Activated naive CD4-positive, alpha-beta T cell treated with anti-CD3 and anti-CD28 coated beads, Interleukin-2, amount 10 ng/mL, durations not matched to agents 7 days and 5 days (primary cell): ENCODE data around the gene CNBP.
"Not testable (repeated sequence)": the region's sequence is repeated elsewhere in the genome, so short reads cannot be mapped to it uniquely, and the experiment has no call there.

Source experiments
- CTCF ChIA-PET: fragments of 350-600 bp; sonication (Branson Sonifier 250); formaldehyde crosslinking; loops from one replicate; lab custom pipeline; 2021; ENCODE audit warnings: antibody characterized with exemption; lab: Charles Lee
- DNase-seq: peaks from one replicate; pipeline ENCODE4 v3.0.0-alpha.2; 2020
- H3K27ac Mint-ChIP-seq: one replicate; pipeline ENCODE4 v1.8.0; 2021; ENCODE audit warnings: mild to moderate bottlenecking, moderate library complexity, mixed read lengths
- H3K27me3 Mint-ChIP-seq: one replicate; pipeline ENCODE4 v1.8.0; 2021; ENCODE audit warnings: mild to moderate bottlenecking, mixed read lengths
- H3K36me3 Mint-ChIP-seq: one replicate; pipeline ENCODE4 v1.8.0; 2021; ENCODE audit warnings: mixed read lengths
- H3K4me1 Mint-ChIP-seq: one replicate; pipeline ENCODE4 v1.8.0; 2021; ENCODE audit warnings: mixed read lengths
- H3K4me3 Mint-ChIP-seq: one replicate; pipeline ENCODE4 v1.8.0; 2021; ENCODE audit warnings: mild to moderate bottlenecking, moderate library complexity, mixed read lengths
- H3K9me3 Mint-ChIP-seq: one replicate; pipeline ENCODE4 v1.8.0; 2021; ENCODE audit warnings: mixed read lengths

The CNBP gene

GRCh38 chr3:129180461-129180860, 3.2 kb downstream of the CNBP start:
- Mint-ChIP-seq H3K4me1 (peaks cover 68% of the 10 kb centered on the region), H3K9me3 (no peaks in the 10 kb centered on the region), H3K27me3 (no peaks in the 10 kb centered on the region), H3K27ac (peak overlapping the region; percentile 45), H3K36me3 (peaks cover 63% of the 10 kb centered on the region), H3K4me3 (peak overlapping the region; percentile 95)
- no peak for DNase-seq
- CTCF ChIA-PET = interaction anchor here (6.2 kb wide), 1 partner anchor 65 kb away, joined by 30 read pairs; no protein-coding TSS in a partner anchor

- Mint-ChIP-seq H3K4me3 (no peak overlapping the region), H3K4me1 (peaks cover 84% of the 10 kb centered on the region), H3K9me3 (no peaks in the 10 kb centered on the region), H3K27ac (peak overlapping the region; percentile 0), H3K27me3 (no peaks in the 10 kb centered on the region), H3K36me3 (peaks cover 53% of the 10 kb centered on the region)
- CTCF ChIA-PET = interaction anchor here (1.0 to 1.2 kb wide), 2 partner anchors 12 to 14 kb away, joined by 3 to 5 read pairs; no protein-coding TSS in a partner anchor
- DNase-seq = no peak
Measured at GRCh38 chr3:129176051-129176450, 7.6 kb downstream of the CNBP start.

DNA sequence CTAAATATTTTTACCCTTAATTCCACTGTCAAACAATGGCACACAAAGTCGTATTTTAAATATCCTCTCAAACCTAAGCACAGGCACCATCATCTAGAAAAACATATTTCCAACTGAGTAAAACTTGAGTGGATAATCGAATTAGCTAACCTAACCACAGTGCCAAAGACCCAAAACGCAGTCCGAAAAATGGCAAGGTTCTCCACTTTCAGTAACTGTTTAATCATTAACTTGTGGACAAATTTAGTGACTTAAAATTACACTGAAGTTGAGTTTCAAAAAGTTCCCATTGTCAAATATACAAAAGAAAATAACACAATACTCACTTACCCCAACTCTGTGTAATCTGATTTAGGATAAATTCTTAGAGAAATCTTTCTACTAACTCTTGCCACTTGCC, 10.0 kb downstream of the CNBP start:
- Mint-ChIP-seq H3K36me3 (peaks cover 57% of the 10 kb centered on the region), H3K27me3 (no peaks in the 10 kb centered on the region), H3K4me1 (peaks cover 66% of the 10 kb centered on the region), H3K27ac (peak overlapping the region; percentile 58), H3K9me3 (no peaks in the 10 kb centered on the region), H3K4me3 (no peak overlapping the region)
- DNase-seq = no peak
- CTCF ChIA-PET = interaction anchor here (1.2 to 2.0 kb wide), 2 partner anchors 12 to 72 kb away, joined by 3 to 9 read pairs; no protein-coding TSS in a partner anchor

DNA sequence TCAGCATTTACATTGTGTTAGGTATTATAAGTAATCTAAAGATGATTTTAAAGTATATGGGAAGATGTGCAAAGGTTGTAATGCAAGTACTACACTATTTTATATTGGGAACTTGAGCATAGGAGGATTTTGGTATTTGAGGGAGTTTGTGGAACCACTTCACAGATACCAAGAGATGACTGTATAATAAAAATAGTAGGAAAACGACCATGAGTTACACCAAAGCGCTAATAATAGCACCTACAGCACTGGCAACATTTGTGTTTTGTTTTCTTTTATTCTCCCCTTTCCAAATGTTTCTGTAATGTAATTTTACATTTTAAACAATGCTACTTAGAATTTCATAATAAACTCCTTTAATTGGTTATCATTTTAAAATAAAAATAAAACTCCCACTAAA, 10.5 kb downstream of the CNBP start:
- DNase-seq = no peak
- Mint-ChIP-seq H3K27ac (no peak overlapping the region), H3K27me3 (no peaks in the 10 kb centered on the region), H3K36me3 (peaks cover 54% of the 10 kb centered on the region), H3K9me3 (no peaks in the 10 kb centered on the region), H3K4me3 (no peak overlapping the region), H3K4me1 (peaks cover 60% of the 10 kb centered on the region)
- CTCF ChIA-PET = interaction anchor here (1.2 kb wide), 1 partner anchor 12 kb away, joined by 3 read pairs; no protein-coding TSS in a partner anchor

DNA sequence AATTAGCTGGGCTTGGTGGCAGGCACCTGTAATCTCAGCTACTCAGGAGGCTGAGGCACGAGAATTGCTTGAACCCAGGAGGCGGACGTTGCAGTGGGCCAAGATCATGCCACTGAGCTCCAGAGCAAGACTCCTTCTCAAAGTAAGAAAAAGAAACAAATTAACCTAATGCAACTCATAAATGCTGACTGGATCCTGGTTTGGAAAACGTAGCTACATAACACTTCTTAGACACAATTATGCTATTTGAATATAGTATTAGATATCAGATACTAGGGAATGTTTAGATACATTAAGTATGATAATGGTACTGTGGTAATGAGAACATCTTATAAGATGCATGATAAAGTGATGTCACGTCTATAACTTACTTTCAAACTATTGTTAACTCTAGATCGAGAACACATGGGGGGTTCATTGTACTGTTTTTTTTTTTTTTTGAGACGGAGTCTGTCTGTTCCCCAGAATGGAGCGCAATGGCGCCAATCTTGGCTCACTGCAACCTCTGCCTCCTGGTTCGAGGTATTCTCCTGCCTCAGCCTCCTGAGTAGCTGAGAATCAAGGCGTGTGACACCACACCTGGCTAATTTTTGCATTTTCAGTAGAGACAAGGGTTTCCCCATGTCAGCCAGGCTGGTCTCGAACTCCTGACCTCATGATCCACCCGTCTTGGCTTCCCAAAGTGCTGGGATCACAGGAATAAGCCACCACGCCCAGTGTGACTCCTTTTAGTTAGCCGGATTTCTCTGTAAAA, 16.9 kb downstream of the CNBP start:
- peaks cover 49% of the 10 kb centered on the region for H3K36me3 Mint-ChIP-seq
- H3K9me3 Mint-ChIP-seq = no peaks in the 10 kb centered on the region
- CTCF ChIA-PET = interaction anchor here (4.8 kb wide), 1 partner anchor 79 kb away, joined by 24 read pairs; no protein-coding TSS in a partner anchor
- no peaks in the 10 kb centered on the region for H3K27me3 Mint-ChIP-seq
- no peak overlapping the region for H3K4me3 Mint-ChIP-seq
- H3K27ac Mint-ChIP-seq = no peak overlapping the region
- DNase-seq = no peak
- peaks cover 26% of the 10 kb centered on the region for H3K4me1 Mint-ChIP-seq

DNA sequence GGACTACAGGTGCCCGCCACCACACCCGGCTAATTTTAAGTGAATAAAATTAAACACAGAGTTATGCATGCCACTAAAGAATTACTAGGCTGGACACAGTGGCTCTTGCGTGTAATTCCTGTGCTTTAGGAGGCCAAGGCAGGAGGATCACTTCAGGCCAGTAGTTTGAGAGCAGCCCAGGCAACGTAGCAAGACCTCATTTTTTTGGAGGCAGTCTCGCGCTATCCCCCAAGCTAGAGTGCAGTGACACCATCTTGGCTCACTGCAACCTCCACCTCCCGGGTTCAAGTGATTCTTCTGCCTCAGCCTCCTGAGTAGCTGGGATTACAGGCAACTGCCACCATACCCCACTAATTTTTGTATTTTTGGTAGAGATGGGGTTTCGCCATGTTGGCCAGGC, 18.1 kb downstream of the CNBP start:
- CTCF ChIA-PET = interaction anchor here (4.8 kb wide), 1 partner anchor 80 kb away, joined by 24 read pairs; no protein-coding TSS in a partner anchor
- H3K4me3 Mint-ChIP-seq, H3K9me3 Mint-ChIP-seq, H3K27ac Mint-ChIP-seq, DNase-seq, H3K27me3 Mint-ChIP-seq: not testable (repeated sequence)
- Mint-ChIP-seq H3K4me1 (peaks cover 22% of the 10 kb centered on the region), H3K36me3 (peaks cover 41% of the 10 kb centered on the region)

- CTCF ChIA-PET = interaction anchor here (0.6 to 0.8 kb wide), 2 partner anchors 12 to 76 kb away, joined by 3 to 4 read pairs; no protein-coding TSS in a partner anchor
- Mint-ChIP-seq H3K4me1 (peaks cover 28% of the 10 kb centered on the region), H3K4me3 (no peak overlapping the region), H3K27ac (peak overlapping the region; percentile 10), H3K9me3 (no peaks in the 10 kb centered on the region), H3K36me3 (peaks cover 32% of the 10 kb centered on the region), H3K27me3 (peaks cover 4% of the 10 kb centered on the region)
- no peak for DNase-seq
Measured at GRCh38 chr3:129164500-129164899, 19.2 kb downstream of the CNBP start.

GRCh38 chr3:129162729-129163579, 20.7 kb downstream of the CNBP start:
- Mint-ChIP-seq H3K4me3 (peak overlapping the region; percentile 91), H3K4me1 (peaks cover 37% of the 10 kb centered on the region), H3K36me3 (peaks cover 36% of the 10 kb centered on the region), H3K27ac (peak overlapping the region; percentile 97), H3K9me3 (no peaks in the 10 kb centered on the region), H3K27me3 (peaks cover 4% of the 10 kb centered on the region)
- CTCF ChIA-PET = interaction anchor here (0.7 to 3.2 kb wide), 30 partner anchors 8 to 193 kb away, joined by 3 to 87 read pairs (median 5); partner anchors contain the start of genes CNBP, COPG1 and RAB43
- DNase-seq = peak; percentile 37

- DNase-seq = peak; percentile 53
- peaks cover 33% of the 10 kb centered on the region for H3K36me3 Mint-ChIP-seq
- peaks cover 36% of the 10 kb centered on the region for H3K4me1 Mint-ChIP-seq
- CTCF ChIA-PET = interaction anchor here (0.7 to 3.2 kb wide), 30 partner anchors 9 to 282 kb away, joined by 3 to 87 read pairs (median 5); partner anchors contain the start of genes ACAD9, CNBP, COPG1 and RAB43
- peaks cover 4% of the 10 kb centered on the region for H3K27me3 Mint-ChIP-seq
- no peaks in the 10 kb centered on the region for H3K9me3 Mint-ChIP-seq
- H3K4me3 Mint-ChIP-seq = peak overlapping the region; percentile 91
- H3K27ac Mint-ChIP-seq = peak overlapping the region; percentile 97
Measured at GRCh38 chr3:129161860-129162271, 21.8 kb downstream of the CNBP start.

DNA sequence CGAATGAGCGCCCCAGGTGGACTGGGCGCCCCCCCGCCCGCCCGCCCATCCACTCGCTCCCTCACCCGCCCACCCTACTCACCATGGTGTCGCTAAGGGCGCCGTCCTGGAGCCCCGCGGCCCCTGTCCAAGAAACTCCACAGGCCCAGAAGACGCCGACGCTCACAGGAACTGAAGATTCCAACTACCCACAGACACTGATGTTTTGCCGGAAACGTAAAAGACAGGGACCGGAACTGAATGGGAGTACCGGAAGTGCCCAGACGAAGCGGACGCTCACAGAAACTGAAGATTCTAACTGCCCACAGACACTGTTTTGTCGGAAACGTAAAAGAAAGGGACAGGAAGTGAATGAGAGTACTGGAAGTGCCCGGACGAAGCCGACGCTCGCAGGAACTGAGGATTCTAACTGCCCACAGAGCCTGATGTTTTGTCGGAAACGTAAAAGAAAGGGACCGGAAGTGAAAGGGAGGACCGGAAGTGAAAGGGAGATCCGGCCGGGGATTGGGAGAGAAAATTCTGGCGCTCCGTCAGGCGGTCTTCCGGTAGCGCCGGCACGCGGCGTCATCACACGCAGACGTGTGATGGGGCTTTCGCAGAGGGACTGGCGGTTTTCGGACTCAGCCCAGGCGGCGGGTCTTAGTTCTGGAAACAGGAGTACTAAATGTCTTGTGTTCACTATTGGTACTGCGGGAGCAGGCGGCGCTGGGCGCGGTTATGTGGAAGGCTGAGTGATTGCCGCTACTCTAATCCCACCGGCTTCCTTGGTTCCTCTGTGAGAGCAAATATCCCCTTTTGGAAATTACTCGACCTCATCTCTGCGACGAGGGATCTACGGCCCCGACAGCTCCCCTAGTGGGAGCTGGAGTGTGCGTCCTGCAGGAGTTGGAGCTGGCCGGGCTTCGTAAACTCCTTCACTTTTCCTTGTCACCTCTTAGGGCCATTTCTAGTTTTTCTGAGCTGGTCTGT, 22.5 kb downstream of the CNBP start, which contains the start of gene ISY1:
TSS of gene ISY1 (minus strand) at position 173 of the 969 bp plus-strand sequence. CDS start at position 85, 88 bp downstream.
- no peaks in the 10 kb centered on the region for H3K9me3 Mint-ChIP-seq
- DNase-seq = peak; percentile 91
- H3K36me3 Mint-ChIP-seq = peaks cover 32% of the 10 kb centered on the region
- CTCF ChIA-PET = interaction anchor here (0.7 to 3.2 kb wide), 24 partner anchors 9 to 281 kb away, joined by 3 to 87 read pairs (median 6); partner anchors contain the start of genes ACAD9, CNBP, COPG1 and RAB43
- peak within 1 kb of the TSS; percentile 91 for H3K4me3 Mint-ChIP-seq
- peaks cover 4% of the 10 kb centered on the region for H3K27me3 Mint-ChIP-seq
- peak within 1 kb of the TSS; percentile 97 for H3K27ac Mint-ChIP-seq
- peaks cover 36% of the 10 kb centered on the region for H3K4me1 Mint-ChIP-seq

- no peak overlapping the region for H3K27ac Mint-ChIP-seq
Measured at GRCh38 chr3:129144786-129145185, 38.9 kb downstream of the CNBP start.

GRCh38 chr3:129141011-129141410, 42.7 kb downstream of the CNBP start:
- H3K4me1 Mint-ChIP-seq, H3K27me3 Mint-ChIP-seq, H3K27ac Mint-ChIP-seq, H3K4me3 Mint-ChIP-seq, H3K9me3 Mint-ChIP-seq, DNase-seq: not testable (repeated sequence)
- peaks cover 22% of the 10 kb centered on the region for H3K36me3 Mint-ChIP-seq
- CTCF ChIA-PET = interaction anchor here (1.3 kb wide), 1 partner anchor 90 kb away, joined by 3 read pairs; no protein-coding TSS in a partner anchor

More at GRCh38 chr3:129144786-129145185, 38.9 kb downstream of the CNBP start:
- H3K27me3 Mint-ChIP-seq = no peaks in the 10 kb centered on the region
- no peak overlapping the region for H3K4me3 Mint-ChIP-seq
- H3K9me3 Mint-ChIP-seq = no peaks in the 10 kb centered on the region
- peaks cover 27% of the 10 kb centered on the region for H3K36me3 Mint-ChIP-seq
- no peak for DNase-seq
- CTCF ChIA-PET = interaction anchor here (1.3 to 1.6 kb wide), 2 partner anchors 91 to 101 kb away, joined by 4 read pairs; no protein-coding TSS in a partner anchor
- H3K4me1 Mint-ChIP-seq = no peaks in the 10 kb centered on the region
